ENCODE measurements around the gene FBXL20.

Gene FBXL20

DNA sequence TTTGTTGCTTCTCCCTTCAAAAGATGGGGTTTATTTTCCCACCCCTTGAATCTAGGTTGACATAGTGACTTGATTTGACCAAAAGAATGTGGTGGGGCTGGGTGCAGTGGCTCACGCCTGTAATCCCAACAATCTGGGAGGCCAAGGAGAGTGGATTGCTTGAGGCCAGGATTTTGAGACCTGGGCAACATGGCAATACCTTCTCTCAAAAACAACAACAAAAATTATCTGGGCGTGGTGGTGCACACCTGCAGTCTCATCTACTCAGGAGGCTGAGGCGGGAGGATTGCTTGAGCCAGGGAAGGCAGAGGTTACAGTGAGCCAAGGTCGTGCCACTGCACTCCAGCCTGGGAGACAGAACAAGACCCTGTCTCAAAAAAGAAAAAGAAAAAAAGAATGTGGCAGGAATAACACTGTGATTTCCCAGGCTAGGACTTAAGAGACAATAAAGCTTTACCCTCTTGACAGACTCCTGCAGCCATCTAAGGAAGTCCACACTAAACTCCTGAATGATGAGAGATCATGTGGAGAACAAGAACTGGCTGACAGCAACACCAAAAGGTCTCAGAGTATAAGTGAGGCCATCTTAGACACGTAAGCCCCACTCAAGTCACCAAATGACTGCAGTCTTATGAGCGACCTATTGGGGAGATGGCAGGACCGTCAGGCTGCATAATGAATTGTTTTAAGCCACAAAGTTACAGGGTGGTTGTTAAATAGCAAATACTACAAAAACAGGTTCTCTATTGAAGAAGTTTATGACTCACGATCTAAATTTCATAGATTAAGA lies 37.0 kb downstream of the FBXL20 start:
- TF ChIP-seq, protein P1, sequence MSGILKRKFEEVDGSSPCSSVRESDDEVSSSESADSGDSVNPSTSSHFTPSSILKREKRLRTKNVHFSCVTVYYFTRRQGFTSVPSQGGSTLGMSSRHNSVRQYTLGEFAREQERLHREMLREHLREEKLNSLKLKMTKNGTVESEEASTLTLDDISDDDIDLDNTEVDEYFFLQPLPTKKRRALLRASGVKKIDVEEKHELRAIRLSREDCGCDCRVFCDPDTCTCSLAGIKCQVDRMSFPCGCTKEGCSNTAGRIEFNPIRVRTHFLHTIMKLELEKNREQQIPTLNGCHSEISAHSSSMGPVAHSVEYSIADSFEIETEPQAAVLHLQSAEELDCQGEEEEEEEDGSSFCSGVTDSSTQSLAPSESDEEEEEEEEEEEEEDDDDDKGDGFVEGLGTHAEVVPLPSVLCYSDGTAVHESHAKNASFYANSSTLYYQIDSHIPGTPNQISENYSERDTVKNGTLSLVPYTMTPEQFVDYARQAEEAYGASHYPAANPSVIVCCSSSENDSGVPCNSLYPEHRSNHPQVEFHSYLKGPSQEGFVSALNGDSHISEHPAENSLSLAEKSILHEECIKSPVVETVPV (CRISPR knock-in tag; IDR thresholded peaks at IDR 0.05), result no peak
- no peak for TF ChIP-seq ZNF565 (CRISPR knock-in tag; conservative IDR thresholded peaks at IDR 0.05; ENCODE audit: low read depth)
- TF ChIP-seq, protein P2, sequence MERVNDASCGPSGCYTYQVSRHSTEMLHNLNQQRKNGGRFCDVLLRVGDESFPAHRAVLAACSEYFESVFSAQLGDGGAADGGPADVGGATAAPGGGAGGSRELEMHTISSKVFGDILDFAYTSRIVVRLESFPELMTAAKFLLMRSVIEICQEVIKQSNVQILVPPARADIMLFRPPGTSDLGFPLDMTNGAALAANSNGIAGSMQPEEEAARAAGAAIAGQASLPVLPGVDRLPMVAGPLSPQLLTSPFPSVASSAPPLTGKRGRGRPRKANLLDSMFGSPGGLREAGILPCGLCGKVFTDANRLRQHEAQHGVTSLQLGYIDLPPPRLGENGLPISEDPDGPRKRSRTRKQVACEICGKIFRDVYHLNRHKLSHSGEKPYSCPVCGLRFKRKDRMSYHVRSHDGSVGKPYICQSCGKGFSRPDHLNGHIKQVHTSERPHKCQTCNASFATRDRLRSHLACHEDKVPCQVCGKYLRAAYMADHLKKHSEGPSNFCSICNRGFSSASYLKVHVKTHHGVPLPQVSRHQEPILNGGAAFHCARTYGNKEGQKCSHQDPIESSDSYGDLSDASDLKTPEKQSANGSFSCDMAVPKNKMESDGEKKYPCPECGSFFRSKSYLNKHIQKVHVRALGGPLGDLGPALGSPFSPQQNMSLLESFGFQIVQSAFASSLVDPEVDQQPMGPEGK (CRISPR knock-in tag; IDR thresholded peaks at IDR 0.05; ENCODE audit: borderline replicate concordance), result no peak
- ATAC-seq, result 0 out of 3 replicates have a peak, but pooled peaks have one; percentile 27

DNA sequence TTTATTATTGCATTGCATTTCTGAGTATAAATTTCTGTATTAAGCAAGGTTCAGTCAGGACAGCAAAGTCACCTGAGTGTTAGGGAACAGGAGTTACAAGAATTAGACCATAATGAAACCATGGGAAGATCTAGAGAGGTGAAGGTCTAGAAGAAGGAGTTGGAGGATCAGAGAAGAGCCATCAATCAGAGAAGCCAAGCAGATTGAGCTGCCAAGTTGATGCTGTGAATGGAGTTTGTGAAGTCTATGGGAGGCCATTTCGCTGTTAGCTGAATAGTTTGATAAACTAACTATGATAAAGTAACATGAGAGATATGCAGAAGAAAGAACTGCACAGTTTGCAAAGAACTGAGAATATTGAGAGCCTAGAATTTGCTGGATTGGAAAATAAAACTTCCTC lies 40.4 kb downstream of the FBXL20 start:
- no peak for ATAC-seq
- TF ChIP-seq TOX (CRISPR knock-in tag; IDR thresholded peaks at IDR 0.05; ENCODE audit: borderline replicate concordance), result no peak
- TF ChIP-seq, protein P3, sequence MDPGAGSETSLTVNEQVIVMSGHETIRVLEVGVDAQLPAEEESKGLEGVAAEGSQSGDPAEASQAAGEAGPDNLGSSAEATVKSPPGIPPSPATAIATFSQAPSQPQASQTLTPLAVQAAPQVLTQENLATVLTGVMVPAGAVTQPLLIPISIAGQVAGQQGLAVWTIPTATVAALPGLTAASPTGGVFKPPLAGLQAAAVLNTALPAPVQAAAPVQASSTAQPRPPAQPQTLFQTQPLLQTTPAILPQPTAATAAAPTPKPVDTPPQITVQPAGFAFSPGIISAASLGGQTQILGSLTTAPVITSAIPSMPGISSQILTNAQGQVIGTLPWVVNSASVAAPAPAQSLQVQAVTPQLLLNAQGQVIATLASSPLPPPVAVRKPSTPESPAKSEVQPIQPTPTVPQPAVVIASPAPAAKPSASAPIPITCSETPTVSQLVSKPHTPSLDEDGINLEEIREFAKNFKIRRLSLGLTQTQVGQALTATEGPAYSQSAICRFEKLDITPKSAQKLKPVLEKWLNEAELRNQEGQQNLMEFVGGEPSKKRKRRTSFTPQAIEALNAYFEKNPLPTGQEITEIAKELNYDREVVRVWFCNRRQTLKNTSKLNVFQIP (CRISPR knock-in tag; IDR thresholded peaks at IDR 0.05; ENCODE audit: borderline replicate concordance, low read depth), result no peak
- TF ChIP-seq, protein P2 (CRISPR knock-in tag; IDR thresholded peaks at IDR 0.05; ENCODE audit: borderline replicate concordance), result no peak
- no peak for TF ChIP-seq ARNTL (CRISPR knock-in tag; IDR thresholded peaks at IDR 0.05; ENCODE audit: borderline replicate concordance, low read depth)
- TF ChIP-seq PPARA (CRISPR knock-in tag; IDR thresholded peaks at IDR 0.05; ENCODE audit: borderline replicate concordance), result no peak
- TF ChIP-seq, protein P4, sequence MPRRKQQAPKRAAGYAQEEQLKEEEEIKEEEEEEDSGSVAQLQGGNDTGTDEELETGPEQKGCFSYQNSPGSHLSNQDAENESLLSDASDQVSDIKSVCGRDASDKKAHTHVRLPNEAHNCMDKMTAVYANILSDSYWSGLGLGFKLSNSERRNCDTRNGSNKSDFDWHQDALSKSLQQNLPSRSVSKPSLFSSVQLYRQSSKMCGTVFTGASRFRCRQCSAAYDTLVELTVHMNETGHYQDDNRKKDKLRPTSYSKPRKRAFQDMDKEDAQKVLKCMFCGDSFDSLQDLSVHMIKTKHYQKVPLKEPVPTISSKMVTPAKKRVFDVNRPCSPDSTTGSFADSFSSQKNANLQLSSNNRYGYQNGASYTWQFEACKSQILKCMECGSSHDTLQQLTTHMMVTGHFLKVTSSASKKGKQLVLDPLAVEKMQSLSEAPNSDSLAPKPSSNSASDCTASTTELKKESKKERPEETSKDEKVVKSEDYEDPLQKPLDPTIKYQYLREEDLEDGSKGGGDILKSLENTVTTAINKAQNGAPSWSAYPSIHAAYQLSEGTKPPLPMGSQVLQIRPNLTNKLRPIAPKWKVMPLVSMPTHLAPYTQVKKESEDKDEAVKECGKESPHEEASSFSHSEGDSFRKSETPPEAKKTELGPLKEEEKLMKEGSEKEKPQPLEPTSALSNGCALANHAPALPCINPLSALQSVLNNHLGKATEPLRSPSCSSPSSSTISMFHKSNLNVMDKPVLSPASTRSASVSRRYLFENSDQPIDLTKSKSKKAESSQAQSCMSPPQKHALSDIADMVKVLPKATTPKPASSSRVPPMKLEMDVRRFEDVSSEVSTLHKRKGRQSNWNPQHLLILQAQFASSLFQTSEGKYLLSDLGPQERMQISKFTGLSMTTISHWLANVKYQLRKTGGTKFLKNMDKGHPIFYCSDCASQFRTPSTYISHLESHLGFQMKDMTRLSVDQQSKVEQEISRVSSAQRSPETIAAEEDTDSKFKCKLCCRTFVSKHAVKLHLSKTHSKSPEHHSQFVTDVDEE (CRISPR knock-in tag; IDR thresholded peaks at IDR 0.05), result no peak

DNA sequence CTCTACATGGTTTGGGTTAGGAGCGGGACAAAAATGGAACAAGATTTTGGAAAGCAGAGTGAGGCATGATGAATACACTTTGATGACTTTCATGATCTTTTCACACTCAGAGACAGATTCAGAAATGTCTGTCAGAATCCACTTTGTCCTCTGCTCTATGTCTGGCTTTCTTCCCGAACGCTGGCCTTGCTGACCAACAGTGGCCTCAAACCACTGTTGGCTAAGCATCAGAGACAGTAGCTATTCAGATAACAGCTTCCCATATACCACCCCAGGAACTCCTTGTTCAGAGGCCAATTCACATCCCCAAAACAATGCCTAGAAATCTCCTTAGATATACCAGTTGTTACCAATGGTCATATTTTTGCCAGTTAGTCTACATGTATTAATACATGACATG lies 40.9 kb downstream of the FBXL20 start:
- no peak for ATAC-seq
- TF ChIP-seq, protein P3 (CRISPR knock-in tag; IDR thresholded peaks at IDR 0.05; ENCODE audit: borderline replicate concordance, low read depth), result no peak
- TF ChIP-seq TCF4 (CRISPR knock-in tag; IDR thresholded peaks at IDR 0.05; ENCODE audit: borderline replicate concordance), result no peak
- no peak for TF ChIP-seq ZFP3 (CRISPR knock-in tag; IDR thresholded peaks at IDR 0.05)
- TF ChIP-seq RARB (CRISPR knock-in tag; IDR thresholded peaks at IDR 0.05), result no peak
- TF ChIP-seq ARNTL (CRISPR knock-in tag; IDR thresholded peaks at IDR 0.05; ENCODE audit: borderline replicate concordance, low read depth), result no peak
- TF ChIP-seq, protein P5, sequence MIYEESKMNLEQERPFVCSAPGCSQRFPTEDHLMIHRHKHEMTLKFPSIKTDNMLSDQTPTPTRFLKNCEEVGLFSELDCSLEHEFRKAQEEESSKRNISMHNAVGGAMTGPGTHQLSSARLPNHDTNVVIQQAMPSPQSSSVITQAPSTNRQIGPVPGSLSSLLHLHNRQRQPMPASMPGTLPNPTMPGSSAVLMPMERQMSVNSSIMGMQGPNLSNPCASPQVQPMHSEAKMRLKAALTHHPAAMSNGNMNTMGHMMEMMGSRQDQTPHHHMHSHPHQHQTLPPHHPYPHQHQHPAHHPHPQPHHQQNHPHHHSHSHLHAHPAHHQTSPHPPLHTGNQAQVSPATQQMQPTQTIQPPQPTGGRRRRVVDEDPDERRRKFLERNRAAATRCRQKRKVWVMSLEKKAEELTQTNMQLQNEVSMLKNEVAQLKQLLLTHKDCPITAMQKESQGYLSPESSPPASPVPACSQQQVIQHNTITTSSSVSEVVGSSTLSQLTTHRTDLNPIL (CRISPR knock-in tag; IDR thresholded peaks at IDR 0.05; ENCODE audit: low read depth), result no peak
- TF ChIP-seq TOX (CRISPR knock-in tag; IDR thresholded peaks at IDR 0.05; ENCODE audit: borderline replicate concordance), result no peak
- no peak for TF ChIP-seq BACH2 (CRISPR knock-in tag; IDR thresholded peaks at IDR 0.05; ENCODE audit: borderline replicate concordance)
- no peak for TF ChIP-seq ZNF8 (CRISPR knock-in tag; IDR thresholded peaks at IDR 0.05)
- no peak for TF ChIP-seq ESRRG (CRISPR knock-in tag; IDR thresholded peaks at IDR 0.05)
- no peak for TF ChIP-seq OSR1 (CRISPR knock-in tag; IDR thresholded peaks at IDR 0.05)
- no peak for TF ChIP-seq SNAI2 (CRISPR knock-in tag; IDR thresholded peaks at IDR 0.05)
- TF ChIP-seq ZC3H10 (CRISPR knock-in tag; IDR thresholded peaks at IDR 0.05), result no peak
- TF ChIP-seq ISL1 (CRISPR knock-in tag; IDR thresholded peaks at IDR 0.05), result no peak
- TF ChIP-seq PPARA (CRISPR knock-in tag; IDR thresholded peaks at IDR 0.05; ENCODE audit: borderline replicate concordance), result no peak
